Measurements from ENCODE around the gene AHCYL2. TPM values are rescaled to one million over a fixed set of nuclear protein-coding genes. Genes with fewer than 3 reads are reported as not detected.
A peak's percentile ranks its signal among the peaks of the same experiment; 100 is the strongest.
"Not testable (repeated sequence)": the region's sequence is repeated elsewhere in the genome, so short reads cannot be mapped to it uniquely, and the experiment has no call there.

AHCYL2 gene
- polyA plus RNA-seq, 1 experiment = 13.3 TPM

GRCh38 chr7:129212596-129212995, 12.2 kb upstream of the AHCYL2 start:
- ChIA-PET CTCF (interaction anchor here (9.4 kb wide), 1 partner anchor 46 kb away, joined by 188 read pairs; no protein-coding TSS in a partner anchor), POLR2A (interaction anchor here (0.5 kb wide), 1 partner anchor 50 kb away, joined by 10 read pairs; no protein-coding TSS in a partner anchor)
- DNase-seq (ENCODE audit: low read depth, low spot score) = no peak
- H3K27me3 ChIP-seq (ENCODE audit: control insufficient read depth, insufficient read depth, low read length) = no peaks in the 10 kb centered on the region
- no peak overlapping the region for H3K27ac ChIP-seq (ENCODE audit: low read depth, low read length)
- no peak for TF ChIP-seq CTCF (IDR thresholded peaks at IDR 0.05; ENCODE audit: low read depth, low read length)
- H3K9me3 ChIP-seq (ENCODE audit: control insufficient read depth, insufficient read depth, low read length) = peaks cover 11% of the 10 kb centered on the region; the same call in 1 of the 2 replicates
- no peak overlapping the region for H3K4me3 ChIP-seq (ENCODE audit: low read depth, low read length)

DNA sequence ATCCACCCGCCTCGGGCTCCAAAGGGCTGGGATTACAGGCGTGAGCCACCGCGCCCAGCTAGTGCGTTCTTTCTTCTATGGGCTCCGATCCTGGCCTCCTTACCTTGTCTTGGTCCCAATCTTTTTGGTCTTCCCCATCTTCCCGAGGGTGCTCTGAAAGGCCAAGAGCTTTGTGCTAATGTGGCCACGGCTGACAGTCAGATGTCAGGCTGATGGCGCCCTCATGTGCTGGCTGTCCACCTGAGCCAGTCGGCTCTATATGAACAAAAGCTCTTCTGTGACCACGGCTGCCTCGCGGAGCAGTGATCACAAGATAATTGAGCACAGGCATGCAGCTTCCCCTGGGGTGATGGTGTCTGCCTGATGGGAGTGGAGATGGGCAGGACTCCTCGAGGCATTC, 11.0 kb upstream of the AHCYL2 start:
- Histone ChIP-seq H3K27me3 (ENCODE audit: control insufficient read depth, insufficient read depth, low read length) (no peaks in the 10 kb centered on the region), H3K9me3 (ENCODE audit: control insufficient read depth, insufficient read depth, low read length) (peaks cover 11% of the 10 kb centered on the region; the same call in 1 of the 2 replicates), H3K4me3 (ENCODE audit: low read depth, low read length) (no peak overlapping the region), H3K27ac (ENCODE audit: low read depth, low read length) (no peak overlapping the region)
- ChIA-PET CTCF (interaction anchor here (1.1 to 9.4 kb wide), 3 partner anchors 48 to 258 kb away, joined by 4 to 188 read pairs (median 4); no protein-coding TSS in a partner anchor), POLR2A (no interaction called here)
- DNase-seq (ENCODE audit: low read depth, low spot score) = no peak
- TF ChIP-seq CTCF (IDR thresholded peaks at IDR 0.05; ENCODE audit: low read depth, low read length) = no peak

DNA sequence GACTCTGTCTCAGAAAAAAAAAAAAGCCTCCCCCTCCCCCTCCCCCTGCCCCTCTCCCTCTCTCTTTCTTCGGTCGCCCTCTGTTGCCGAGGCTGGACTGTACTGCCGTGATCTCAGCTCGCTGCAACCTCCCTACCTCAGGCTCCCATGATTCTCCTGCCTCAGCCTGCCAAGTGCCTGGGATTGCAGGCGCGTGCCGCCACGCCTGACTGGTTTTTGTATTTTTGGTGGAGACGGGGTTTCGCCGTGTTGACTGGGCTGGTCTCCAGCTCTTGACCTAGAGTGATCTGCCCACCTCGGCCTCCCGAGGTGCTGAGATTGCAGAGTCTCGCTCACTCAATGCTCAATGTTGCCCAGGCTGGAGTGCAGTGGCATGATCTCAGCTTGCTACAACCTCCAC, 9.1 kb upstream of the AHCYL2 start:
- H3K27me3 ChIP-seq (ENCODE audit: control insufficient read depth, insufficient read depth, low read length); POLR2A ChIA-PET: not testable (repeated sequence)

GRCh38 chr7:129216101-129216715, 8.6 kb upstream of the AHCYL2 start:
- H3K27me3 ChIP-seq (ENCODE audit: control insufficient read depth, insufficient read depth, low read length); H3K27ac ChIP-seq (ENCODE audit: low read depth, low read length); CTCF ChIA-PET; H3K4me3 ChIP-seq (ENCODE audit: low read depth, low read length); POLR2A ChIA-PET; DNase-seq (ENCODE audit: low read depth, low spot score): not testable (repeated sequence)
- H3K9me3 ChIP-seq (ENCODE audit: control insufficient read depth, insufficient read depth, low read length) = peaks cover 11% of the 10 kb centered on the region; the same call in 1 of the 2 replicates

More for the DNA sequence above, 9.1 kb upstream of the AHCYL2 start:
- CTCF ChIA-PET = interaction anchor here (9.4 kb wide), 1 partner anchor 50 kb away, joined by 188 read pairs; no protein-coding TSS in a partner anchor
- not testable (repeated sequence) for H3K27ac ChIP-seq (ENCODE audit: low read depth, low read length); DNase-seq (ENCODE audit: low read depth, low spot score); H3K4me3 ChIP-seq (ENCODE audit: low read depth, low read length)
- H3K9me3 ChIP-seq (ENCODE audit: control insufficient read depth, insufficient read depth, low read length) = peaks cover 11% of the 10 kb centered on the region; the same call in 1 of the 2 replicates

GRCh38 chr7:129216821-129217416, 7.9 kb upstream of the AHCYL2 start:
- POLR2A ChIA-PET; H3K4me3 ChIP-seq (ENCODE audit: low read depth, low read length); H3K27ac ChIP-seq (ENCODE audit: low read depth, low read length); H3K27me3 ChIP-seq (ENCODE audit: control insufficient read depth, insufficient read depth, low read length); DNase-seq (ENCODE audit: low read depth, low spot score): not testable (repeated sequence)
- CTCF ChIA-PET = interaction anchor here (0.6 to 5.8 kb wide), 12 partner anchors 19 to 431 kb away, joined by 3 to 126 read pairs (median 12); no protein-coding TSS in a partner anchor
- H3K9me3 ChIP-seq (ENCODE audit: control insufficient read depth, insufficient read depth, low read length) = peaks cover 11% of the 10 kb centered on the region; the same call in 1 of the 2 replicates

- Histone ChIP-seq H3K4me3 (ENCODE audit: low read depth, low read length) (no peak overlapping the region), H3K27ac (ENCODE audit: low read depth, low read length) (no peak overlapping the region), H3K9me3 (ENCODE audit: control insufficient read depth, insufficient read depth, low read length) (peaks cover 11% of the 10 kb centered on the region; the same call in 1 of the 2 replicates), H3K27me3 (ENCODE audit: control insufficient read depth, insufficient read depth, low read length) (no peaks in the 10 kb centered on the region)
- ChIA-PET POLR2A (interaction anchor here (0.6 kb wide), 1 partner anchor 141 kb away, joined by 3 read pairs; no protein-coding TSS in a partner anchor), CTCF (interaction anchor here (0.6 to 5.8 kb wide), 61 partner anchors 9 to 994 kb away, joined by 3 to 126 read pairs (median 5); partner anchors contain the start of gene STRIP2)
- peak; percentile 58 for DNase-seq (ENCODE audit: low read depth, low spot score)
- TF ChIP-seq CTCF (IDR thresholded peaks at IDR 0.05; ENCODE audit: low read depth, low read length) = peak; percentile 90
These were observed 6.2 kb upstream of the AHCYL2 start for GRCh38 chr7:129218514-129219062.

- CTCF ChIA-PET = interaction anchor here (0.6 to 5.8 kb wide), 52 partner anchors 10 to 994 kb away, joined by 3 to 126 read pairs (median 5); partner anchors contain the start of gene STRIP2
- not testable (repeated sequence) for H3K4me3 ChIP-seq (ENCODE audit: low read depth, low read length); H3K27me3 ChIP-seq (ENCODE audit: control insufficient read depth, insufficient read depth, low read length); DNase-seq (ENCODE audit: low read depth, low spot score); H3K27ac ChIP-seq (ENCODE audit: low read depth, low read length)
- peaks cover 11% of the 10 kb centered on the region; the same call in 1 of the 2 replicates for H3K9me3 ChIP-seq (ENCODE audit: control insufficient read depth, insufficient read depth, low read length)
- POLR2A ChIA-PET = interaction anchor here (0.6 kb wide), 1 partner anchor 141 kb away, joined by 3 read pairs; no protein-coding TSS in a partner anchor
These were observed 5.7 kb upstream of the AHCYL2 start for GRCh38 chr7:129219166-129219565.
